NCI-H2227 treated with DMSO at 0.1 percent for 48 hours (cell line): ENCODE results near the gene DTNB.
"Not testable (repeated sequence)": the region's sequence is repeated elsewhere in the genome, so short reads cannot be mapped to it uniquely, and the experiment has no call there.

Source experiments
- DNase-seq: peaks from one replicate; lab custom pipeline; 2025; lab: John Stamatoyannopoulos, UW

Gene DTNB

GRCh38 chr2:25632396-25632795 lies 41.0 kb downstream of the DTNB start:
- DNase-seq = no peak

- DNase-seq = no peak
Observed at GRCh38 chr2:25624635-25625034, 48.7 kb downstream of the DTNB start.

GRCh38 chr2:25623361-25623760 lies 50.0 kb downstream of the DTNB start:
- DNase-seq = no peak

- no peak for DNase-seq
Observed at GRCh38 chr2:25620711-25621110, 52.7 kb downstream of the DTNB start.

GRCh38 chr2:25620077-25620476 lies 53.3 kb downstream of the DTNB start:
- DNase-seq = peak; percentile 89

GRCh38 chr2:25619185-25619584 lies 54.2 kb downstream of the DTNB start:
- DNase-seq = no peak

- peak; percentile 23 for DNase-seq
Observed at GRCh38 chr2:25618676-25619075, 54.7 kb downstream of the DTNB start.

- DNase-seq = no peak
Observed at GRCh38 chr2:25617948-25618646, 55.3 kb downstream of the DTNB start.

- DNase-seq = no peak
Observed at GRCh38 chr2:25615920-25616319, 57.5 kb downstream of the DTNB start.

GRCh38 chr2:25615386-25615785 lies 58.0 kb downstream of the DTNB start:
- DNase-seq = no peak

- DNase-seq = no peak
Observed at GRCh38 chr2:25614711-25615110, 58.7 kb downstream of the DTNB start.

- no peak for DNase-seq
Observed at GRCh38 chr2:25608718-25609117, 64.7 kb downstream of the DTNB start.

GRCh38 chr2:25606892-25607291 lies 66.5 kb downstream of the DTNB start:
- DNase-seq = peak; percentile 12

- DNase-seq = no peak
Observed at GRCh38 chr2:25602333-25602723, 71.0 kb downstream of the DTNB start.

- DNase-seq = not testable (repeated sequence)
Observed at GRCh38 chr2:25601711-25602332, 71.6 kb downstream of the DTNB start.

GRCh38 chr2:25598911-25599310 lies 74.5 kb downstream of the DTNB start:
- no peak for DNase-seq

GRCh38 chr2:25598332-25598731 lies 75.0 kb downstream of the DTNB start:
- DNase-seq = no peak

GRCh38 chr2:25597881-25598280 lies 75.5 kb downstream of the DTNB start:
- DNase-seq = no peak

GRCh38 chr2:25596516-25597244 lies 76.7 kb downstream of the DTNB start:
- no peak for DNase-seq

GRCh38 chr2:25595393-25595792 lies 78.0 kb downstream of the DTNB start:
- no peak for DNase-seq

- no peak for DNase-seq
Observed at GRCh38 chr2:25594991-25595390, 78.4 kb downstream of the DTNB start.

- no peak for DNase-seq
Observed at GRCh38 chr2:25592766-25593292, 80.5 kb downstream of the DTNB start.

- no peak for DNase-seq
Observed at GRCh38 chr2:25590921-25591505, 82.4 kb downstream of the DTNB start.
